B cell (primary cell): ENCODE data around the gene BRMS1L. TPM values are rescaled to one million over a fixed set of nuclear protein-coding genes. Genes with fewer than 3 reads are reported as not detected.

Experiments used
- ATAC-seq: fragments of 200-7000 bp; cut with Tn5 transposase; one replicate; pipeline ENCODE4 v1.10.0; 2021; ENCODE audit warnings: low read depth, mild to moderate bottlenecking, moderate number of reproducible peaks, moderate library complexity
- CTCF ChIA-PET: fragments of 350-600 bp; sonication (Branson Sonifier 250); formaldehyde crosslinking; loops from one replicate; lab custom pipeline; 2021; ENCODE audit warnings: antibody characterized with exemption, inconsistent platforms; lab: Charles Lee
- POLR2A ChIA-PET: fragments of 350-600 bp; sonication (Branson Sonifier 250); formaldehyde crosslinking; loops from one replicate; lab custom pipeline; 2021; ENCODE audit warnings: antibody characterized with exemption; lab: Charles Lee
- DNase-seq: peaks from one replicate; pipeline ENCODE4 v3.0.0; 2013
- H2AFZ ChIP-seq: 2 replicates; pipeline ENCODE4 v1.6.1; 2012; ENCODE audit warnings: mild to moderate bottlenecking, low read depth, low read length; ENCODE audit not compliant: insufficient read depth, poor library complexity, severe bottlenecking
- H3K27ac ChIP-seq, 2 donors: 1 replicate in 1 of 2; 2 replicates in 1 of 2; pipeline ENCODE4 v1.5.1; 2012 to 2013; ENCODE audit warnings: low read length in 2 of 2, mild to moderate bottlenecking in 2 of 2, moderate library complexity in 1 of 2
- H3K27me3 ChIP-seq, 4 experiments: fragments of 200-600 bp in 1 of 4; sonication (generic) in 1 of 4; replicated peaks in 1 of 4; 1 replicate in 2 of 4; 2 replicates in 2 of 4; pipeline versions ENCODE4 v1.6.1 to v1.7.0; 2013 to 2016; ENCODE audit warnings: low read length in 3 of 4, mild to moderate bottlenecking in 2 of 4, mixed read lengths in 1 of 4, moderate library complexity in 1 of 4; ENCODE audit not compliant: insufficient read depth in 4 of 4, control insufficient read depth in 3 of 4; ENCODE audit errors: control extremely low read depth in 1 of 4
- H3K36me3 ChIP-seq, 2 experiments: replicated peaks in 1 of 2; 1 replicate in 1 of 2; 2 replicates in 1 of 2; pipeline versions ENCODE4 v1.6.1 to v1.7.1; 2013; ENCODE audit warnings: low read length in 1 of 2; ENCODE audit not compliant: insufficient read depth in 2 of 2, control insufficient read depth in 1 of 2; ENCODE audit errors: control extremely low read depth in 1 of 2, extremely low read depth in 1 of 2
- H3K4me1 ChIP-seq, 2 donors: fragments of 200-600 bp in 1 of 2; sonication (generic) in 1 of 2; 1 replicate in 1 of 2; 2 replicates in 1 of 2; pipeline versions ENCODE4 v1.5.1 to v1.6.1; 2013 to 2017; ENCODE audit warnings: low read length in 2 of 2; ENCODE audit not compliant: control insufficient read depth in 2 of 2, insufficient read depth in 2 of 2
- H3K4me2 ChIP-seq: replicated peaks from 2 replicates; pipeline ENCODE3; 2012; ENCODE audit warnings: mild to moderate bottlenecking, low read depth, low read length; ENCODE audit not compliant: poor library complexity, severe bottlenecking
- H3K4me3 ChIP-seq, 5 experiments: fragments of 200-600 bp in 1 of 5; sonication (generic) in 1 of 5; 1 replicate in 3 of 5; 2 replicates in 2 of 5; pipeline versions ENCODE4 v1.5.1 to v1.7.0; 2011 to 2016; ENCODE audit warnings: low read length in 4 of 5, mild to moderate bottlenecking in 4 of 5, low read depth in 2 of 5, control low read depth in 1 of 5, moderate library complexity in 1 of 5; ENCODE audit not compliant: insufficient read depth in 1 of 5; ENCODE audit errors: control extremely low read depth in 1 of 5, extremely low read depth in 1 of 5
- H3K79me2 ChIP-seq: fragments of 200-600 bp; sonication (generic); one replicate; pipeline ENCODE4 v1.6.0; 2016; ENCODE audit warnings: low read length; ENCODE audit not compliant: control insufficient read depth, insufficient read depth
- H3K9ac ChIP-seq: fragments of 200-600 bp; sonication (generic); 2 replicates; pipeline ENCODE4 v1.6.1; 2017; ENCODE audit warnings: mild to moderate bottlenecking, low read length, moderate library complexity
- H3K9me3 ChIP-seq, 3 donors: one replicate each; pipeline versions ENCODE4 v1.6.1 to v1.7.1; 2013; ENCODE audit warnings: low read length in 2 of 3; ENCODE audit not compliant: control insufficient read depth in 2 of 3, insufficient read depth in 1 of 3; ENCODE audit errors: control extremely low read depth in 1 of 3
- H4K20me1 ChIP-seq: 2 replicates; pipeline ENCODE4 v1.6.0; 2012; ENCODE audit warnings: mild to moderate bottlenecking, low read length; ENCODE audit not compliant: insufficient read depth, control insufficient read depth, poor library complexity, severe bottlenecking
- H3K27ac Mint-ChIP-seq: one replicate; pipeline ENCODE4 v1.8.0; 2021; ENCODE audit warnings: mixed read lengths
- H3K27me3 Mint-ChIP-seq: one replicate; pipeline ENCODE4 v1.8.0; 2021; ENCODE audit warnings: mixed read lengths
- H3K4me1 Mint-ChIP-seq: one replicate; pipeline ENCODE4 v1.8.0; 2021; ENCODE audit warnings: mixed read lengths
- H3K4me3 Mint-ChIP-seq: one replicate; pipeline ENCODE4 v1.8.0; 2021; ENCODE audit warnings: mixed read lengths
- H3K9me3 Mint-ChIP-seq: one replicate; pipeline ENCODE4 v1.8.0; 2022; ENCODE audit warnings: mixed read lengths; ENCODE audit not compliant: insufficient read depth
- EZH2 ChIP-seq: IDR thresholded peaks from 2 replicates; pipeline ENCODE4 v1.6.1; 2012; ENCODE audit warnings: borderline replicate concordance, low read depth, mild to moderate bottlenecking, moderate library complexity, low read length; ENCODE audit not compliant: insufficient read depth, poor library complexity, severe bottlenecking
- WGBS: methylation state at CpG from one replicate; pipeline ENCODE4 v1.1.5; 2013; ENCODE audit warnings: missing lambda C conversion rate; ENCODE audit not compliant: insufficient coverage; 5-methylcytosine and 5-hydroxymethylcytosine counted together
- intact Hi-C: fragments of 100-400 bp; cut with micrococcal nuclease; formaldehyde crosslinking; loops from one replicate; pipeline ENCODE4 v1.10.0; 2022
- polyA plus RNA-seq: library from polyadenylated mRNA; depleted of rRNA; stranded (reverse); fragments of >200 nt; gene quantifications from 2 replicates; pipeline ENCODE4 v1.2.3, GENCODE V29; 2012
- total RNA-seq, 2 donors: library from RNA; stranded (reverse); fragments of 120-200 nt in 1 of 2; gene quantifications; 1 replicate in 1 of 2; 2 replicates in 1 of 2; pipeline versions ENCODE4 v1.2.3 to v1.2.4, GENCODE V29; 2013 to 2022
- TF ChIP-seq, protein P1 (sequence below): fragments of 200-600 bp; IDR thresholded peaks from one replicate; pipeline ENCODE4 v1.8.0; 2022; ENCODE audit warnings: antibody characterized with exemption, mild to moderate bottlenecking

The BRMS1L gene
- total and polyA plus RNA-seq, 2 donors (not counting 1 experiment from before 2014, with no cell fraction given): 1.1 to 4.7 TPM

- H3K4me1 ChIP-seq: no peaks in the 10 kb centered on the region
- DNase-seq (no peak), ATAC-seq (no peak)
- intact Hi-C loops: no loop called here
- H3K36me3 ChIP-seq: no peaks in the 10 kb centered on the region
- Mint-ChIP-seq H3K4me3 (no peak overlapping the region), H3K27me3 (no peaks in the 10 kb centered on the region), H3K4me1 (peaks cover 25% of the 10 kb centered on the region), H3K27ac (no peak overlapping the region), H3K9me3 (no peaks in the 10 kb centered on the region)
- no peak overlapping the region for H3K9ac ChIP-seq
- H3K9me3 ChIP-seq: no peaks in the 10 kb centered on the region
- no peak overlapping the region for H3K4me3 ChIP-seq
- POLR2A ChIA-PET: no interaction called here
- peaks cover 75% of the 10 kb centered on the region for H3K79me2 ChIP-seq
- no peak for TF ChIP-seq EZH2
- TF ChIP-seq, protein P1, sequence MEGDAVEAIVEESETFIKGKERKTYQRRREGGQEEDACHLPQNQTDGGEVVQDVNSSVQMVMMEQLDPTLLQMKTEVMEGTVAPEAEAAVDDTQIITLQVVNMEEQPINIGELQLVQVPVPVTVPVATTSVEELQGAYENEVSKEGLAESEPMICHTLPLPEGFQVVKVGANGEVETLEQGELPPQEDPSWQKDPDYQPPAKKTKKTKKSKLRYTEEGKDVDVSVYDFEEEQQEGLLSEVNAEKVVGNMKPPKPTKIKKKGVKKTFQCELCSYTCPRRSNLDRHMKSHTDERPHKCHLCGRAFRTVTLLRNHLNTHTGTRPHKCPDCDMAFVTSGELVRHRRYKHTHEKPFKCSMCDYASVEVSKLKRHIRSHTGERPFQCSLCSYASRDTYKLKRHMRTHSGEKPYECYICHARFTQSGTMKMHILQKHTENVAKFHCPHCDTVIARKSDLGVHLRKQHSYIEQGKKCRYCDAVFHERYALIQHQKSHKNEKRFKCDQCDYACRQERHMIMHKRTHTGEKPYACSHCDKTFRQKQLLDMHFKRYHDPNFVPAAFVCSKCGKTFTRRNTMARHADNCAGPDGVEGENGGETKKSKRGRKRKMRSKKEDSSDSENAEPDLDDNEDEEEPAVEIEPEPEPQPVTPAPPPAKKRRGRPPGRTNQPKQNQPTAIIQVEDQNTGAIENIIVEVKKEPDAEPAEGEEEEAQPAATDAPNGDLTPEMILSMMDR: no peak
- H3K27ac ChIP-seq: no peak overlapping the region
- WGBS: 100% methylated on average over 3 of the region's 6 CpGs
- no peaks in the 10 kb centered on the region for H3K27me3 ChIP-seq
- peaks cover 39% of the 10 kb centered on the region for H4K20me1 ChIP-seq
- H3K4me2 ChIP-seq: no peak overlapping the region
- no peak overlapping the region for H2AFZ ChIP-seq
- CTCF ChIA-PET: no interaction called here
These were observed 28.3 kb upstream of the BRMS1L start for GRCh38 chr14:35797796-35798195.

- no peak overlapping the region for H3K4me2 ChIP-seq
- H3K9me3 Mint-ChIP-seq: no peaks in the 10 kb centered on the region
- TF ChIP-seq, protein P1: no peak
- H3K4me1 Mint-ChIP-seq: peaks cover 35% of the 10 kb centered on the region
- H3K27me3 Mint-ChIP-seq: no peaks in the 10 kb centered on the region
- no peaks in the 10 kb centered on the region for H3K9me3 ChIP-seq
- H2AFZ ChIP-seq: no peak overlapping the region
- CTCF ChIA-PET: interaction anchor here (1.1 to 2.8 kb wide), 4 partner anchors 11 to 20 kb away, joined by 4 to 12 read pairs (median 6); partner anchors contain the start of gene BRMS1L
- intact Hi-C loops: loop anchor here (5.0 to 10.0 kb wide), 4 partner anchors 121 to 1344 kb away; partner anchors contain the start of genes INSM2, SPTSSA and SRP54
- ATAC-seq (no peak), DNase-seq (no peak)
- no peak overlapping the region for H3K27ac ChIP-seq
- no peak overlapping the region for H3K9ac ChIP-seq
- H3K4me3 Mint-ChIP-seq: no peak overlapping the region
- no peaks in the 10 kb centered on the region for H3K36me3 ChIP-seq
- no peaks in the 10 kb centered on the region for H4K20me1 ChIP-seq
- peaks cover 12 to 14% of the 10 kb centered on the region in 2 donors for H3K4me1 ChIP-seq
- POLR2A ChIA-PET: no interaction called here
- 83% methylated on average over 1 of the region's 2 CpGs for WGBS
- no peaks in the 10 kb centered on the region for H3K27me3 ChIP-seq
- H3K27ac Mint-ChIP-seq: no peak overlapping the region
- peaks cover 72% of the 10 kb centered on the region for H3K79me2 ChIP-seq
- H3K4me3 ChIP-seq: no peak overlapping the region
These were observed 19.9 kb upstream of the BRMS1L start for GRCh38 chr14:35806006-35806907.
